Neutrophil (primary cell): Measurements from ENCODE around the gene SORCS2.

ENCODE experiments used
- H3K27ac ChIP-seq: fragments of 200-600 bp; sonication (generic); 2 replicates; pipeline ENCODE4 v1.5.1; 2016; ENCODE audit warnings: mild to moderate bottlenecking, moderate library complexity
- H3K27me3 ChIP-seq: fragments of 200-600 bp; sonication (generic); 2 replicates; pipeline ENCODE4 v1.6.0; 2016; ENCODE audit warnings: mild to moderate bottlenecking
- H3K36me3 ChIP-seq: fragments of 200-600 bp; sonication (generic); 2 replicates; pipeline ENCODE4 v1.5.1; 2017
- H3K4me1 ChIP-seq, 2 experiments: fragments of 200-600 bp in 1 of 2; sonication (generic) in 1 of 2; 1 replicate in 1 of 2; 2 replicates in 1 of 2; pipeline versions ENCODE4 v1.5.1 to v1.6.1; 2013 to 2016; ENCODE audit warnings: low read depth in 1 of 2, low read length in 1 of 2, mild to moderate bottlenecking in 1 of 2, moderate library complexity in 1 of 2; ENCODE audit not compliant: control insufficient read depth in 1 of 2, insufficient read depth in 1 of 2
- H3K4me3 ChIP-seq, 2 experiments: fragments of 200-600 bp in 1 of 2; sonication (generic) in 1 of 2; 1 replicate in 1 of 2; 2 replicates in 1 of 2; pipeline ENCODE4 v1.5.1; 2013 to 2016; ENCODE audit warnings: low read depth in 1 of 2, low read length in 1 of 2, mild to moderate bottlenecking in 1 of 2, moderate library complexity in 1 of 2
- H3K9me3 ChIP-seq: fragments of 200-600 bp; sonication (generic); 2 replicates; pipeline ENCODE4 v1.5.1; 2016
- TF ChIP-seq, protein P1 (sequence below): fragments of 200-600 bp; sonication (generic); IDR thresholded peaks from 2 replicates; pipeline ENCODE4 v1.5.1; 2016; ENCODE audit warnings: antibody characterized with exemption

SORCS2 gene

DNA sequence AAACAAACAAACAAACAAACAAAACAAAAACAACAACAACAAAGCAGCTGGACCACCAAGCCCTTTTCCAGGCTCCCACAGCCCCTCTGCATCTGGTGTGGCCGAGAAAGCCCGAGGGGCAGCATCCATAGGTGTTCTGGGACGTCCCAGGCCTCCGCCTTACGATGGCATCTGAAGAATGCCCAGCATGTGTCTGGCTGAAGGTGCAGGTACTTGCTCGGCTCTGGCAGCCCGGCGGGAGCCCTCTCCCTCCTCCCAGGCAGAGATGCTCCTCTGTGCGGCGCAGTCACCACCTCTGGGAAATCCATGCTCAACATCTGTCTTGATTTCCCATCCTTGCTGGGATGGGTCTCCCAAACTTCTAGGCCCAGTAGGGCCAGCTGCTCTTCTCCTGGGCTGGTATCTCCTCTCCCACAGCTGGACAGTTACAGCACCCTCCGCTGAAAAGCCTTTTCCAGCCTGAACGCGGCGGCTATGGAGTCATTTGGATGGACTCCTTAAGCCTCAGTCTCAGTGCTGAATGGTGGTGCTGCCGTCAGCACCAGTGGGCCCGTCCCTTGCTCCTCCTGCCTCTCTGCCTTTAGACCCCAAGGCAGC is 238.1 kb downstream of the SORCS2 start:
- no peaks in the 10 kb centered on the region for H3K36me3 ChIP-seq
- TF ChIP-seq, protein P1, sequence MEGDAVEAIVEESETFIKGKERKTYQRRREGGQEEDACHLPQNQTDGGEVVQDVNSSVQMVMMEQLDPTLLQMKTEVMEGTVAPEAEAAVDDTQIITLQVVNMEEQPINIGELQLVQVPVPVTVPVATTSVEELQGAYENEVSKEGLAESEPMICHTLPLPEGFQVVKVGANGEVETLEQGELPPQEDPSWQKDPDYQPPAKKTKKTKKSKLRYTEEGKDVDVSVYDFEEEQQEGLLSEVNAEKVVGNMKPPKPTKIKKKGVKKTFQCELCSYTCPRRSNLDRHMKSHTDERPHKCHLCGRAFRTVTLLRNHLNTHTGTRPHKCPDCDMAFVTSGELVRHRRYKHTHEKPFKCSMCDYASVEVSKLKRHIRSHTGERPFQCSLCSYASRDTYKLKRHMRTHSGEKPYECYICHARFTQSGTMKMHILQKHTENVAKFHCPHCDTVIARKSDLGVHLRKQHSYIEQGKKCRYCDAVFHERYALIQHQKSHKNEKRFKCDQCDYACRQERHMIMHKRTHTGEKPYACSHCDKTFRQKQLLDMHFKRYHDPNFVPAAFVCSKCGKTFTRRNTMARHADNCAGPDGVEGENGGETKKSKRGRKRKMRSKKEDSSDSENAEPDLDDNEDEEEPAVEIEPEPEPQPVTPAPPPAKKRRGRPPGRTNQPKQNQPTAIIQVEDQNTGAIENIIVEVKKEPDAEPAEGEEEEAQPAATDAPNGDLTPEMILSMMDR: no peak
- H3K9me3 ChIP-seq: no peaks in the 10 kb centered on the region

DNA sequence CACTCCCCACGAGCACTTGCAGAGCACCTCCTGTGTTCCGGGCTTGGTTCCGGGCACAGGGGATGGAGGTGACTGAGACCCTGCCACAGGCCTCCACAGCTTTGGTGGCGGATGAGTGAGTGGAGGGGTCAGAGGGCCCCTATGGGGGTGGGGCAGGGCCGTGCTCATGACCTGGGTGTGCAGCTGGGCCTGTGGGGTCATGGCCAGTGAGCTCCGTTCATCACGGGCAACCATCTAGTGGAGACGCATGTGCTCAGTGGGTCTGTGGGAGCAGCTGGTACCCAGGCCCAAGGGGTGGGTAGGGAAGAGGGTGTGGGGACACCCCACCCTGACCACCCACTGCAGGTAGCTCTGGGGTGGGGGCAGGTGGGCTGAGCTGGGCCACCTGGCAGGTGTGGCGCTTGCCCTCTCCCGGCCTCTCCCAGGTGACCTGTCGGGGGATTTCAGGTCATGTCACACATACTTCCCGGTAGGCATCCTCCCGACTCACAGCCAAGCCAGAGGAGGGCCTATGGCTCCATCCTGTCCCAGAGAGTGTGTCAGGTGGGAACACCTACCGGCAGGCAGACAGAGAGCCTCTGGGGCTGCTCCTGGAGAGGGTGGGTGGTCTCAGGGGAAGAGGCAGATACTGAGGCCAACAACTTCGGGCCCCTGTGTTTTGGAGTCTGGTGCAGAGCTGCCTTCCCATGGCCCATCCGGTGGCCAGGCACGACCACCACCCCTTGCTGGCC is 238.8 kb downstream of the SORCS2 start:
- Histone ChIP-seq H3K27me3 (no peaks in the 10 kb centered on the region), H3K36me3 (no peaks in the 10 kb centered on the region), H3K4me1 (no peaks in the 10 kb centered on the region), H3K9me3 (no peaks in the 10 kb centered on the region), H3K4me3 (no peak overlapping the region), H3K27ac (no peak overlapping the region)
- TF ChIP-seq, protein P1: no peak

More for the DNA sequence above, 238.1 kb downstream of the SORCS2 start:
- Histone ChIP-seq H3K27me3 (no peaks in the 10 kb centered on the region), H3K4me3 (no peak overlapping the region), H3K4me1 (no peaks in the 10 kb centered on the region), H3K27ac (no peak overlapping the region)

DNA sequence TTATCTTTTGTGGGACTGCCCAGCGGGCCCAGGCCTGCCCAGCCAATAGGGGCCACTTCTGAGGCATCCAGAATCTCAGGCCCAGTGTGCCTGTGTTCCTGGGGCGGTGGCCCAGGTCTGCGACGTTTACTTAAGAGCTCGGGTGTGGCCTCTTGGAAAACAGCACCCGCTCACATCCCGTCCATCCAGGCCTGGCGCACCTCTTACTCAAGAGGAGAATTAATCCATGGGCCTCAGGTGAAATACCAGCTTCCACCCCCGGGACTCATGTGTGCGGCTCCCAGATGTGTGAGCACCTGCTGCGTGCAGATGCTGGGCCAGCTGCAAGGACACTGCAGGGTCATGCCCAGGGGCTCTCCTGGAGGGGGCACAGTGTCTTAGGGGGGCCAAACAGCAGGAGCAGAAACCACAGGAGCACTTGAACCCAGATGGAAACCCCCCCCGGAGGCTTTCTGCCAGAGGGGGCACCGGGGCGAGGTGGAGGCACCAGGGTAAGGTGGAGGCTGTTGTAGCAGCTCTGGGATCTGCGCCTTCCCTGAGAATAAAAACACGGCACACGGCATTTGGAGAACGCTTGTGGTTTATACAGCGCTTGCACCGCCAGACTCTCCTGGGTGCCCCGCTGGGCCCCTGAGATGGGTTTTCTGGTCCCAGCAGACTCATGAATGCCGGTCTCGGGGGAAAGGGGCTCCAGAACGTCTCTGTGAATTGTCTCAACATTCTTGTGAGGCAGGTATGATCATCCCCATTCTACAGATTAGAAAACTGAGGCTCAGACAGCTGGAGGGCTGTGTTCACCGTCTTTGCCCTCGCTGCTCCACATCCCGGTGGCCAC is 239.6 kb downstream of the SORCS2 start:
- Histone ChIP-seq H3K27me3 (no peaks in the 10 kb centered on the region), H3K36me3 (no peaks in the 10 kb centered on the region)
- TF ChIP-seq, protein P1: no peak

DNA sequence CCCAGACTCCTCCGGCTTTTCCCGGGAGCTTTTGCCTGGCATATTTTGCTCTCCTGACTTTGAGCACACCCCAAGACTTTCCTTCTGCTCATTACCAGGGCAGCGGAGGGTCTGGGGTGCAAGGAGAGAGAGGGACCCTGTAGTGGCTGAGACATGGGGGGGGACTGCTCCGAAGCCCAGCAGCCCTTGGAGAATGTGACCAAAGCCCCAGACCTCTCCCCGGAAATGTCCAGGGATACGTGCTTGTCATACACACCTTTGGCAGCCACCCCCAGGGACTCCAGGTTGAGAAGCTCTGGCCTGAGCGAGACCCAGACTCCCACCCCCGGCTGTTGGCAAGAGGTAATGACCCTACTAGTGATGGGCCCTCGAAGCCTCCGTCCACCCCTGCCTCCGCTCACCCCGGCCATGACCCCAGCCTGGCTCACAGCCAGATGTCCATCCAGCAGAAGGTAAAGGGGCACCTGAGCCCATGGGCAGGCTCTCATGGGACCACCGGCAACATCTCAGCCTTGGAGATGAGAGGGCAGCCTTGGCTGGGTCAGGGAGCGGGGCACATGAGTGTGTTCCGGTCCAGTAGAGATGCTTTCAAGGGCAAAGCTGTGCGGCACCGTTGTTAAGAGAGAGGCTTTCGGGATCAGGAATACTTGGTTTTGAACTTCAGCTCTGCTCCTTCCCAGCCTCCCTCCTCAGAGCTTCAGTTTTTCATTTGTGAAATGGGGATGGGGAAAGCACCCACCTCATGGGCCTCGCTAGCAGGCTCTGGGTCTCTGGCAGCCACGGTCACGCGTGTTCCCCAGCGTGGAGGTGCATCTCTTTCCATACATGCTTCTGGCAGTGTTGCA is 240.4 kb downstream of the SORCS2 start:
- Histone ChIP-seq H3K4me1 (no peaks in the 10 kb centered on the region), H3K36me3 (no peaks in the 10 kb centered on the region), H3K27ac (no peak overlapping the region), H3K4me3 (no peak overlapping the region), H3K27me3 (no peaks in the 10 kb centered on the region), H3K9me3 (no peaks in the 10 kb centered on the region)
- TF ChIP-seq, protein P1: no peak

More for the DNA sequence above, 239.6 kb downstream of the SORCS2 start:
- Histone ChIP-seq H3K9me3 (no peaks in the 10 kb centered on the region), H3K4me3 (no peak overlapping the region), H3K27ac (no peak overlapping the region), H3K4me1 (no peaks in the 10 kb centered on the region)
